ENCODE data around the gene SLITRK1.

SLITRK1 gene
- total RNA-seq, result 0 reads per million in 3 experiments

GRCh38 chr13:83881917-83882605 is at the start of gene SLITRK1:
Gene SLITRK1, minus strand, starts transcription at chr13:83882474. Its CDS starts 967 bp downstream, at chr13:83881507.
- no peak for DNase-seq

DNA sequence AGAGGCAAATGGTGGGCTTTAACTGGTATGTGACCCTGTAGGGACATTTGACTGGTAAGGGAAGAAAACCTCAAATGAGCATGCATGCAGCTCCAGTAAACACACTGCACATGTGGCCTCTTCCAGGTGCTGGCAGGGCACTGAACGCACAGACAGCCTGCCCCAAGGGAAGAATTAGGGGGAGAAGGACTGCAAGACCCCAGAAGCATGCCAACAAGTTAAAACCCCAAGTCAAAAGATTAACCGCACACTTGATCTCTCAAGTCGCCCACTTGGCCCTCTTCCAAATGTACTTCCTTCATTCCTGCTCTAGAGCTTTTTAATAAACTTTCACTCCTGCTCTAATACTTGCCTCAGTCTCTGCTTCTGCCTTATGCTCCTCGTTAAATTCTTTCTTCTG is 46.9 kb upstream of the SLITRK1 start:
- no peak for DNase-seq

GRCh38 chr13:83919775-83920174 is 37.5 kb upstream of the SLITRK1 start:
- DNase-seq, result no peak

DNA sequence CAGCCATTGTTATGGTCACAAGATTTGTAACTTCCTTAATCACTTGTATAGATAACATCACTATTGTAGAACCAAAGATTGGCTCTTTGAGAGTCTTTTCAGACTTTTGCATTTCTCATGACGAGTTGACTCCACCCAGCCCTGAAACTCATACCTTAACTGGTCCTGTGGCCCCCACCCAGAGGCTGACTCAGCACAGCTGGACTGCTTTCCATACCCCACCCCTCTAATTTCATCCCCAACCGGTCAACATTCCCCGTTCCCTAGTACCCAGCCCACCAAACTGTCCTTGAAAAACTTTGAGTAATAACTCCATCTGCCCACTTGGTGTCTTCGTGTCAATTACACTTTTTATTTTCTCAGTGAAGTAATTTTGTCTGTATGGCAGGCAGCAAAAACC is 32.1 kb upstream of the SLITRK1 start:
- no peak for DNase-seq

DNA sequence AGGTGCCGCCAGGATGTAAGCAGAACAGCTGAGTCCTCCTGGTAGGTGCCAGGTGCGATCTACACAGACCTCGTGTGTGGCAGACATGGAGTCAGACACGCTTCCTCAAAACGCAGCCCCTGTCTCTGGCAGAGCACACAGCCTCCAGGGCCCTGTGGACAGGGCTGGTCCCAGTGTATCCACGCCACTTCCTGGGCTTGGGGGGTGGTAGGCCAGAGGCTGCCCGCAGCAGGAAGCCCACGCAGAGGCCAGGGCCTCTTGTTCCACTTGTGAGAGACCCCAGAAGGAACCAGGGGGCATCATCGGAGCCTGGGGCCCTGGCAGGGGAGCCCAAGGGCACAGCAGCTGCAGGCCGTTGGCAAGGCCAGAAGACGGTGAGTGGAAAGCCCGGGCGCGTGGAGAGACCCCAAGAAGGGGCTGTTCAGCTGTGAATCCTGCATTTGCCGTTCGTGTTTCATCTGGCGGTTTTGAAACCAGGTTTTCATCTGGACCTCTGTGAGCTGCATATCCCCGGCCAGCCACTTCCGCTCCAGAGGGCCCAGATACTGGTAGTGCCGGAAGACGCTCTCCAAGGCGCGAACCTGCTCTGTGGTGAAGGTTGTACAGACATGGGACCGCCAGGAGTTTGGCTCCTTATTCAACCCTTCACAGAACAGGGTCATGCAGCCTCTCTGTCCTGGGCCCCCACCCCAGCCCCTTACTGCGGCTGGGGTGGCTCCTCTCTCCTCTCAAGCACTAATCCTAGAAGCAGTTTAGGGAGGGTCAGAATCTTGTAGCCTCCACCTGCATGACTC is 25.1 kb upstream of the SLITRK1 start:
- DNase-seq, result no peak

- DNase-seq, result no peak
These were observed 24.1 kb upstream of the SLITRK1 start for GRCh38 chr13:83906240-83906820.

- DNase-seq, result no peak
These were observed 23.4 kb upstream of the SLITRK1 start for GRCh38 chr13:83905641-83906040.

GRCh38 chr13:83895994-83896580 is 13.8 kb upstream of the SLITRK1 start:
- DNase-seq, result no peak

DNA sequence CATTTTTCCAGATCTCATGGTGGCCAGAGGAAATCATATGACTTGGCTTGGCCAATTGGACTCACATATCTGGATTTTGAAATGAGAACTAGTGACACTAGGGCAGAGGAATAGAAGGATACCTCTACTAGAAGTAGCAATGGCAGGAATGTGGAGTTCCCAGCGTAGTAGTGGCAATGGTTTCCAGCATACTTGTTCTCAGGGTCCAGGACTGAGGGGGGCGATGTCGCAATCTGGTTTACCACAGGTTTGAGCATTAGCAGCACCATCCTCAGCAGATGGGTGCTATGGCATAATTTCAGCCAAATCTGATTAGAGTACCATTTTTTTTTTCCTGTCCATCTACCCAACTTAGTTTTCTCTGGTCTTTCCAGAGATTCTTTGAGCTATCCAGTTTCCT is 8.1 kb upstream of the SLITRK1 start:
- no peak for DNase-seq

DNA sequence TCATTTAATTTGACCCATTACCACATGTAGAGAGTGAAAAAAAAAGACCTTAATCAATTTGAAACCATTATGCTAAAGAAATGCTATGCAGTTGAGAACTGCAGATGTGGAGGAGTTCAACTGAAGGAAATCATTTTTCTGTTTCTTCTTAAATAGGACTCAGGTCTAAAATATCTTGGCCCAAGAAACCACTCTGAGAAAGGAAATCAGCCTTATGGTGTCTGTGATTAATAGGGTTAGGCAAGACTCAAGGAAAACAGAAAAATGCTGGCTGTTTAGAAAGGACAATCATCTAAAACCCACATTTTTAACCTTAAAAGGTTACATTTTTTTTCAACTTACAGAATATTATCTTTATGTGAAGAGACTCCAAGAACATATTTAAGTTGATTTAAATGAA is 1.9 kb upstream of the SLITRK1 start:
- DNase-seq, result no peak

DNA sequence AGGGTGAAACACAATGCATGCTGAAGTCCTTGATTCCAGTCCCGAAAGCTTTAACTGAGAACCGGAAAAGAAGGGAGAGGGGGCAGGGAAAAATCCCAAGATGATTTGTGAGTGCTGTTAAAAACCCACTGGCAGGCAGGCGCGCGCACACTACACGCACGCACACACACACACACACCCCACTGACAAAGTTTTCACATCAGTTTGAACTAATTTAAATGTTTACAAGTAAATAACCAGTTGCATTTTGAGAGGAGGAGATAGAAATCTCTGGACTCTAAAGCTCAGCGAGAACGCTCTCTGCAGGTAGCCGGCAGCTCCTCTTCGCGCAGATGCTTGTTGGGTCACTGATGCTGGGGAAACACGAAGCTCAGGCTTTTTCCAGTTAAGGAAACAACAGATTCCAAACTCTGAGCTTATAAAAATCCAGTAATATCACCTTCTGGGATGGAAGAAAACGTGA is 818 bp upstream of the SLITRK1 start:
- DNase-seq, result no peak

DNA sequence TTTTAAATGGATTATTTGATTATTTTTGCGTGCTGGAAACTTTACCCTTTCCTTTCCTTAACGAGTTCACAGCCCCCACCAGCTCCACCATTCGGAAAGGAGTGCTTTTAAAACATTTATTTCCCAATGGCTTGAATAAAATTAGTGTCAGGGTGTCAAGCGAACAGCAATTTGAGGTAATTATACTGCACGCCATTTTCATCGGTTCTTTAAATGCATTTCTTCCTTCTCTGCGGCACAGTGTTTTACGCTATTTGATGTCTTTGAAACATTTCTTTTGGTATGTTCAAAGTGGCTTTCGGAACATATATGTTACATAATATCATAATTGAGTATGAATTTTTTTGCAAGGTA is 309 bp upstream of the SLITRK1 start:
- no peak for DNase-seq

GRCh38 chr13:83881140-83881684 is 1.1 kb downstream of the SLITRK1 start:
- DNase-seq, result no peak

DNA sequence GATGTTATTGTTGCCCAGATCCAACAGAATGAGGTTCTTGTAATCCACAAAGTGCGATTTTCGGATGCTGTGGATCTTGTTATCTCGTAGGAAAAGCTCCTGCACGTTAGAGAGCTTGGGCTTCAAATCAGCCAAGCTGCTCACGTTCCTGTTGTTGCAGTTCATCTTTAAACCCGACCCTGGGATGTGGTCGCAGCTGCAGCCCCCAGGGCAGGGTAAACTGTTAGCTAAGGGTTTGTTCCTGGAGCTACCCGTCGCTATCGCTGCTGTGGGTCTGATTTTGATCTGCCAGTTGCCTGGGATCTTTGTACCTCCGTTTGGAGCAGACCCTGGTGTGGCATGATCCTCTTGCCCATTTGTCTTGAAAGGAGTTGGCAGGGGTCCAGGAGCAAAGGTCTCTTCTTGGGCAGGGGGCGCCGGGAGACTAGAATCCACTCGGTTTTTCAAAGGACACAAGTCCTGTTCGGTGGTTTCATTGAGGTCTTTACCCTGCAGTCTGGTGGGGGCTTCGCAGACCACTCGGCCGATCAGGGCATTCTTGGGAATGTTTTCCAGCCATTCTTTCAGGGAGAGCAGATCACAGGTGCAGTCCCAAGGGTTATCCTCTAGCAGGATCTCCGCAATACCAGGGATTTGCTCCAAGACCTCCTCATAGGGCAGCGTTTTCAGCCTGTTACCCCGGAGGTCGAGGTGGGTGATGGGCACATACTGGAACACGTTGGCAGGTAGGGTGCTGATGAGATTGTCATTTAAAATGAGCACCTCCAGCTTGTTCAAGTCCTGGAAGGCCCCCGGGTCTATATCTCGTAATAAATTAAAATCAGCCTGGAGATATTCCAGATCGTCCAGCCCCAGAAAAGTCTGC is 1.8 kb downstream of the SLITRK1 start:
- DNase-seq, result no peak

- DNase-seq, result no peak
These were observed 2.7 kb downstream of the SLITRK1 start for GRCh38 chr13:83879431-83880171.

- DNase-seq, result no peak
These were observed 3.4 kb downstream of the SLITRK1 start for GRCh38 chr13:83878691-83879430.

DNA sequence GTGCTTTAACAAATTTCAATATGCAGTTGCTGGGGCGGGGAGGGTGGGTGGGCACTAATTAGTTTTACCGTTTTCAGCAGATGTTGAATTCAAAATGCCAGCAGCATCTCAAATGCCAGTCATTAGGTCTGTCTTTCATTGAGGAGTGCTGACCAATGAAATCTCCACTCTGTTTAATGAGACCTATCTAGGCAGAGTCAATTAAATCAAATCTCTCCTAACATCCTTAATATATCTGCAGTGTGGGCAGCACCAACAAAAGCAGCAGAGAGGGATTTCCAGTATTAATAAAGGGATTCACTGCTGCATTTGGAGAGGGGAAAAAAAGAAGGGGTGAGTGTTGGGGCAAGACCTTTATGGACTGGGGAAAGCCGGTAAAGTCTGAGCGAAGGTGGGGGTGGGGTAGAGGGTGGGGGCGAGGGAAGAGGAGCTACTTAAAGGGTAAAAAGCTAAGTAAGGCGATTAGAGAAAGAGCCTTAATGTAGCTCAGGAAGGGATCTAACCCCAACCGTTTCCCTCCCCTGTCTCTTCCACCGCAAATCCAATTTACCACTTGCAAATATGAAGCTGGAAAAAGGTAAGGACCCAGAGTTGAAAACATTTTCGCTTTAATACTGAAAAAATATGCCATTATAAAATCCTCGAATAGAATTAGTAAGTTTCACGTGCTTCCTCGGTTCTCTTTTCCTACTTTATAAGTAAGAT is 4.5 kb downstream of the SLITRK1 start:
- no peak for DNase-seq

DNA sequence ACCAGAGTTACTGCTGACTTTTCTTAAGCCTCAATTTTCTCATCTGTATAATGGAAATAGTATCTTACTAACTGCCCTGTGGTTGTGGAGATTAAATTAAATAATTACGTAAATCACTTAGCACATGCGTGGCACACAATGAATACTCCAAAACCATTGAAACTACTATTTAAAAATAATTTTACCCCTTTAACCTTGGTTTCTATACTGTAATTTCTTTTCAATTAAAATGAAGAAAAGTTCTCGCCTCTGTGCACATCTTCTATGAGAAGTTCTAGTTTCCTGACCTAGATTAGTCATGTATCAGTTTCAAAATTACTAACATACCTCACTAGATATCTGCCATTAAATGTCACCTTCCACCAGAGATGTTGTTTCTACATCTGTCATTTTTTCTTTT is 5.7 kb downstream of the SLITRK1 start:
- DNase-seq, result no peak

- DNase-seq, result no peak
These were observed 14.6 kb downstream of the SLITRK1 start for GRCh38 chr13:83867708-83868107.
